AG09309 (cell line): Measurements from ENCODE around the gene TRMT112.

ENCODE experiments used
- DNase-seq: peaks from one replicate; pipeline ENCODE4 v3.0.0-alpha.2; 2010; ENCODE audit warnings: low read depth
- H3K4me3 ChIP-seq: 2 replicates; pipeline ENCODE4 v1.5.1; 2011; ENCODE audit warnings: mild to moderate bottlenecking, low read depth, low read length, moderate library complexity; ENCODE audit not compliant: control insufficient read depth
- CTCF ChIP-seq: IDR thresholded peaks from 2 replicates; pipeline ENCODE4 v1.5.1; 2011; ENCODE audit warnings: mild to moderate bottlenecking, low read depth, low read length, inconsistent platforms; ENCODE audit not compliant: insufficient read depth, control insufficient read depth; ENCODE audit errors: missing control alignments

Gene TRMT112

GRCh38 chr11:64268025-64268892 is 49.1 kb downstream of the TRMT112 start:
- H3K4me3 ChIP-seq: peak overlapping the region; percentile 60; the same call in 1 of the 2 replicates
- TF ChIP-seq CTCF: no peak
- no peak for DNase-seq

- no peak for DNase-seq
- H3K4me3 ChIP-seq: no peak overlapping the region
- TF ChIP-seq CTCF: no peak
Observed at GRCh38 chr11:64267207-64267945, 50.0 kb downstream of the TRMT112 start.
